Cardiac fibroblast (primary cell): ENCODE data around the gene DNAI4.

Experiments
- DNase-seq, 2 donors: peaks; one replicate each; pipeline versions ENCODE4 v3.0.0 to v3.0.0-alpha.2; 2010; ENCODE audit warnings: low read depth in 2 of 2
- H3K4me3 ChIP-seq, 2 donors: replicated peaks in 1 of 2; 1 replicate in 1 of 2; 2 replicates in 1 of 2; pipeline ENCODE4 v1.5.1; 2011; ENCODE audit warnings: low read depth in 2 of 2, low read length in 2 of 2, mild to moderate bottlenecking in 2 of 2, moderate library complexity in 1 of 2
- CTCF ChIP-seq: IDR thresholded peaks from one replicate; pipeline ENCODE4 v1.5.1; 2011; ENCODE audit warnings: low read depth, mild to moderate bottlenecking, low read length, inconsistent platforms

The DNAI4 gene

GRCh38 chr1:66929146-66929688, 4.6 kb upstream of the DNAI4 start:
- no peak for TF ChIP-seq CTCF
- no peak for DNase-seq
- peak overlapping the region; percentile 52 to 57 for H3K4me3 ChIP-seq

- TF ChIP-seq CTCF: no peak
- H3K4me3 ChIP-seq: no peak overlapping the region
- DNase-seq: no peak
Observed at GRCh38 chr1:66927528-66927927, 2.9 kb upstream of the DNAI4 start.

- H3K4me3 ChIP-seq: peak overlapping the region; percentile 86 to 96
- peak in 1 of 2 donors; percentile 30 for DNase-seq
- TF ChIP-seq CTCF: no peak
Observed at GRCh38 chr1:66925944-66926343, 1.3 kb upstream of the DNAI4 start.

GRCh38 chr1:66925558-66925910, 878 bp upstream of the DNAI4 start:
- TF ChIP-seq CTCF: no peak
- DNase-seq: no peak
- H3K4me3 ChIP-seq: peak overlapping the region; percentile 86 to 96

GRCh38 chr1:66920543-66920942, 4.1 kb downstream of the DNAI4 start:
- no peak for TF ChIP-seq CTCF
- H3K4me3 ChIP-seq: no peak overlapping the region
- DNase-seq: no peak

GRCh38 chr1:66919828-66920227, 4.8 kb downstream of the DNAI4 start:
- no peak for DNase-seq
- TF ChIP-seq CTCF: no peak
- no peak overlapping the region for H3K4me3 ChIP-seq

- DNase-seq: no peak
- no peak for TF ChIP-seq CTCF
- H3K4me3 ChIP-seq: no peak overlapping the region
Observed at GRCh38 chr1:66919063-66919462, 5.6 kb downstream of the DNAI4 start.
